ENCODE data around the gene NMNAT2.

DNA sequence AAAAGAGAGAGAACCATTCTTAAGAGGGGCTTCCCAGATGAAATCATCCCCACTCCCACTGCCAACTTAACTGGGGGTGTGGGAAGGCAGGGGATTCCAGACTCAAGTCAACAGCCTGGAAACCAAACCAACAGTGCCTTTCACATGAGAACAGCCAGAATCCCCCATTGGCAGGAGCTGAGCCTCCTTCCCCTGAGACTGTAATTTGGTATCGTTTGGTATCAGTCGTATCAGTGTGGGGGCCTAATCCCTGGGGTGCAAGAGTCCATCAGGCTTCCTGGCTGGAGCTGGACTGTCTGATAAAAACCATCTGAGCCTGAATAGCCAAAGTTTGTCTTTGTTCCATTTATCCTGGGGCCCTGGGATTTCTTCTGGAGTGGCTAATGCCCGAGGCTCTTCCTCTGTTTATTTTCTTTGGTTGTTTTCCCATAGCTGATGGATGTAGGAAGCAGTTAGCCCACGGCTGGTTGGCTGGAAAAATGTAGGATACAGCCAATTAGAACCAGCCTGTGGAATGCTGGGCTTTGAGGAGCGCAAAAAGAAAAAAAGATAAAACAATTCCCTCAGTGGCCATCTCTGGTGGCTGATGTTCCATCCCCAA lies 147.5 kb downstream of the NMNAT2 start:
- TF ChIP-seq POLR2A (IDR thresholded peaks at IDR 0.05) = no peak
- TF ChIP-seq, protein P1, sequence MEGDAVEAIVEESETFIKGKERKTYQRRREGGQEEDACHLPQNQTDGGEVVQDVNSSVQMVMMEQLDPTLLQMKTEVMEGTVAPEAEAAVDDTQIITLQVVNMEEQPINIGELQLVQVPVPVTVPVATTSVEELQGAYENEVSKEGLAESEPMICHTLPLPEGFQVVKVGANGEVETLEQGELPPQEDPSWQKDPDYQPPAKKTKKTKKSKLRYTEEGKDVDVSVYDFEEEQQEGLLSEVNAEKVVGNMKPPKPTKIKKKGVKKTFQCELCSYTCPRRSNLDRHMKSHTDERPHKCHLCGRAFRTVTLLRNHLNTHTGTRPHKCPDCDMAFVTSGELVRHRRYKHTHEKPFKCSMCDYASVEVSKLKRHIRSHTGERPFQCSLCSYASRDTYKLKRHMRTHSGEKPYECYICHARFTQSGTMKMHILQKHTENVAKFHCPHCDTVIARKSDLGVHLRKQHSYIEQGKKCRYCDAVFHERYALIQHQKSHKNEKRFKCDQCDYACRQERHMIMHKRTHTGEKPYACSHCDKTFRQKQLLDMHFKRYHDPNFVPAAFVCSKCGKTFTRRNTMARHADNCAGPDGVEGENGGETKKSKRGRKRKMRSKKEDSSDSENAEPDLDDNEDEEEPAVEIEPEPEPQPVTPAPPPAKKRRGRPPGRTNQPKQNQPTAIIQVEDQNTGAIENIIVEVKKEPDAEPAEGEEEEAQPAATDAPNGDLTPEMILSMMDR (IDR thresholded peaks at IDR 0.05 in 4 of 5, conservative IDR thresholded peaks at IDR 0.05 in 1 of 5) = no peak
